ENCODE results near the gene AGMO.

GRCh38 chr7:15561835-15562234 lies at the start of gene AGMO:
- TF ChIP-seq, protein P1, sequence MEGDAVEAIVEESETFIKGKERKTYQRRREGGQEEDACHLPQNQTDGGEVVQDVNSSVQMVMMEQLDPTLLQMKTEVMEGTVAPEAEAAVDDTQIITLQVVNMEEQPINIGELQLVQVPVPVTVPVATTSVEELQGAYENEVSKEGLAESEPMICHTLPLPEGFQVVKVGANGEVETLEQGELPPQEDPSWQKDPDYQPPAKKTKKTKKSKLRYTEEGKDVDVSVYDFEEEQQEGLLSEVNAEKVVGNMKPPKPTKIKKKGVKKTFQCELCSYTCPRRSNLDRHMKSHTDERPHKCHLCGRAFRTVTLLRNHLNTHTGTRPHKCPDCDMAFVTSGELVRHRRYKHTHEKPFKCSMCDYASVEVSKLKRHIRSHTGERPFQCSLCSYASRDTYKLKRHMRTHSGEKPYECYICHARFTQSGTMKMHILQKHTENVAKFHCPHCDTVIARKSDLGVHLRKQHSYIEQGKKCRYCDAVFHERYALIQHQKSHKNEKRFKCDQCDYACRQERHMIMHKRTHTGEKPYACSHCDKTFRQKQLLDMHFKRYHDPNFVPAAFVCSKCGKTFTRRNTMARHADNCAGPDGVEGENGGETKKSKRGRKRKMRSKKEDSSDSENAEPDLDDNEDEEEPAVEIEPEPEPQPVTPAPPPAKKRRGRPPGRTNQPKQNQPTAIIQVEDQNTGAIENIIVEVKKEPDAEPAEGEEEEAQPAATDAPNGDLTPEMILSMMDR (IDR thresholded peaks at IDR 0.05; ENCODE audit: low read depth, low read length, poor library complexity, severe bottlenecking), result no peak
- TF ChIP-seq EZH2phosphoT487 (IDR thresholded peaks at IDR 0.05; ENCODE audit: borderline replicate concordance, low read length), result no peak
